Measurements from ENCODE around the gene MEF2C.

GRCh38 chr5:88769165-88769564 lies 113.8 kb downstream of the MEF2C start:
- TF ChIP-seq CTCF (IDR thresholded peaks at IDR 0.05) (no peak), FOXP1 (CRISPR knock-in tag; IDR thresholded peaks at IDR 0.05; ENCODE audit: borderline replicate concordance) (no peak), SP1 (CRISPR knock-in tag; conservative IDR thresholded peaks at IDR 0.05) (no peak), ATF3 (CRISPR knock-in tag; conservative IDR thresholded peaks at IDR 0.05) (no peak), JUN (CRISPR knock-in tag; IDR thresholded peaks at IDR 0.05) (no peak), TEAD4 (CRISPR knock-in tag; IDR thresholded peaks at IDR 0.05) (no peak), NFE2L1 (CRISPR knock-in tag; IDR thresholded peaks at IDR 0.05) (no peak), ZNF416 (CRISPR knock-in tag; IDR thresholded peaks at IDR 0.05) (no peak), ETV6 (CRISPR knock-in tag; IDR thresholded peaks at IDR 0.05) (no peak), ZNF121 (CRISPR knock-in tag; IDR thresholded peaks at IDR 0.05) (no peak), GABPB1 (CRISPR knock-in tag; IDR thresholded peaks at IDR 0.05) (no peak), NFYB (CRISPR knock-in tag; conservative IDR thresholded peaks at IDR 0.05; ENCODE audit: low read depth) (no peak)
